Activated T-cell treated with anti-CD3 and anti-CD28 coated beads, Interleukin-2, amount 50 U/mL, for 4 hours (primary cell): Measurements from ENCODE around the gene CHD6. TPM values are rescaled to one million over a fixed set of nuclear protein-coding genes. Genes with fewer than 3 reads are reported as not detected.

ENCODE experiments used
- ATAC-seq, 2 donors: fragments of 200-7000 bp; cut with Tn5 transposase; one replicate each; pipeline ENCODE4 v1.10.0; 2021
- DNase-seq: peaks from one replicate; pipeline ENCODE4 v3.0.0-alpha.2; 2020
- H3K27me3 Mint-ChIP-seq: one replicate; pipeline ENCODE4 v1.8.0; 2021; ENCODE audit warnings: low read depth, mixed read lengths
- H3K36me3 Mint-ChIP-seq: one replicate; pipeline ENCODE4 v1.8.0; 2022; ENCODE audit warnings: mixed read lengths; ENCODE audit not compliant: insufficient read depth
- H3K4me1 Mint-ChIP-seq: one replicate; pipeline ENCODE4 v1.8.0; 2021; ENCODE audit warnings: low read depth, mixed read lengths
- H3K4me3 Mint-ChIP-seq: one replicate; pipeline ENCODE4 v1.8.0; 2021; ENCODE audit warnings: mild to moderate bottlenecking, moderate library complexity, mixed read lengths
- H3K9me3 Mint-ChIP-seq: one replicate; pipeline ENCODE4 v1.8.0; 2021; ENCODE audit warnings: mixed read lengths
- total RNA-seq, 3 donors: library from RNA; stranded (reverse); gene quantifications; one replicate each; pipeline ENCODE4 v1.2.1, GENCODE V29; 2021

The CHD6 gene
- total RNA-seq, 3 donors from 2014 or later: 13.7 to 15.8 (median 15.5) TPM

DNA sequence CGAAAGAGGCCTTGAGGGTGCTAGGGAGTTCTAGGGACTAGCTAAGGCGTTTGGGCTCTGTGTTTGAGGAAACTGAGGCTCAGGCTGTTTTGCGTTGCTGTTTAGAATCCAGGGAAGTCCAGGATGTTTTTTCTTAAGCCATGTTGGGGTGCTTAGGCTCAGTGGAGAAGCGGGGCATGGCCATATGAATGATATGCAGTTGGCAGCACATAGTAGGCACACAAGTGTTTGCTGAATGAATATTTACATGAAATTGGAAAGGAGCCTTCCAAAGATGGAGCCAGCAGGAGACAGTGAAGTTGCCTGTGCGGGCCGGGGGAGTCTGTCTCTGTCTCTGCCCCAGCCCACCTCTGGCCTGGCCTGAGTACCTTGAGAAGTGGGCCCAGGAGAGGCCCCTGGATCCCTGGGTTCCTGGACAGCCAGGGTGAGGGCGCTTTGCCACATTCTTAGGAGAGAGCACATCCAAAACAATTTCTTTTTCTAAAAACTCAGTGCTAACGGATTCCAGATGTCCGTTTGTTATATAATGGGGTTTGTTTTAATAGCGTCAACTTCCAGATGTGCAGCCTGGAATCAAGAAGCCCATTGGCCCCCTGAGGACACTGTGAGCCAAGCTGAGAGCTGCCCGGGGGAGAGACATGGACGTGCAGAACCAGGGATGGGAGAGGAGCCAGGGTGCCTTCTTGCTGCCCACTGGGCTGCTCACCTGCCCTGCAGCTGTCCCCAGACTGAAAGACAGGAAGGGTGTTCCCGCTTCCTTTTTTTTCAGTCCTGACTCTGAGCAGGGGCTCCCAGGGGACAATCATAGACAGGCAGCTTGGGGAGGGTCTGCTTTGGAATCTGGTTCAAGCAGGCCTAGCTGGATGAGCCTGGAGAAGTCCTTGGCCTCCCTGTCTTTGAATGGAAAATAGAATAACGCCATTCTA, 231.4 kb downstream of the CHD6 start:
- no peaks in the 10 kb centered on the region for H3K9me3 Mint-ChIP-seq
- no peak overlapping the region for H3K4me3 Mint-ChIP-seq
- no peak for ATAC-seq
- H3K27me3 Mint-ChIP-seq: peaks cover 2% of the 10 kb centered on the region
- no peaks in the 10 kb centered on the region for H3K36me3 Mint-ChIP-seq
- DNase-seq: no peak
- H3K4me1 Mint-ChIP-seq: no peaks in the 10 kb centered on the region

DNA sequence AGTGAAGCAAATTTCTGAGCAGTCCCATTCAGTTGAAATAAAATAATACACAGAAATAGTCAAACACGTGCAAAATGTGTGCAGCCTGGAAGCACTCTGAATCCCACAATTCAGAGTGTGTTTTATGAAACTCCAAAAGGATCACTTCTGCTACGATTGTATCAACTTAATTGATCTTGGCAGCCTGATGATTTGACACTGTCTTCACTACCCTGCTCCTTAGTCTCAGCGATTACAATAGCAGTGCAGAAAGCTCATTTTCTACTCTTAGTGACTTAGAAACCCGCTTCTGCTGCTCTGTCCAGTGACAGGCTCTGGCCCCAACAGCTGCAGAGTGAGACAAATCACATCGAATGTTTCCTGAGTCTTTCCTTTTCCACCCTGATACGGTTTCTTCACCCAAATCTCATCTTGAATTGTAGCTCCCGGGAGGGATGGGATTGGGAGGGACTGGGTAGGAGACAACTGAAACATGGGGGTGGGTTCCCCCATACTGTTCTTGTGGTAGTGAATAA, 235.3 kb downstream of the CHD6 start:
- H3K4me3 Mint-ChIP-seq: no peak overlapping the region
- ATAC-seq (no peak), DNase-seq (no peak)
- no peaks in the 10 kb centered on the region for H3K4me1 Mint-ChIP-seq
- no peaks in the 10 kb centered on the region for H3K36me3 Mint-ChIP-seq
- no peaks in the 10 kb centered on the region for H3K9me3 Mint-ChIP-seq
- peaks cover 16% of the 10 kb centered on the region for H3K27me3 Mint-ChIP-seq

DNA sequence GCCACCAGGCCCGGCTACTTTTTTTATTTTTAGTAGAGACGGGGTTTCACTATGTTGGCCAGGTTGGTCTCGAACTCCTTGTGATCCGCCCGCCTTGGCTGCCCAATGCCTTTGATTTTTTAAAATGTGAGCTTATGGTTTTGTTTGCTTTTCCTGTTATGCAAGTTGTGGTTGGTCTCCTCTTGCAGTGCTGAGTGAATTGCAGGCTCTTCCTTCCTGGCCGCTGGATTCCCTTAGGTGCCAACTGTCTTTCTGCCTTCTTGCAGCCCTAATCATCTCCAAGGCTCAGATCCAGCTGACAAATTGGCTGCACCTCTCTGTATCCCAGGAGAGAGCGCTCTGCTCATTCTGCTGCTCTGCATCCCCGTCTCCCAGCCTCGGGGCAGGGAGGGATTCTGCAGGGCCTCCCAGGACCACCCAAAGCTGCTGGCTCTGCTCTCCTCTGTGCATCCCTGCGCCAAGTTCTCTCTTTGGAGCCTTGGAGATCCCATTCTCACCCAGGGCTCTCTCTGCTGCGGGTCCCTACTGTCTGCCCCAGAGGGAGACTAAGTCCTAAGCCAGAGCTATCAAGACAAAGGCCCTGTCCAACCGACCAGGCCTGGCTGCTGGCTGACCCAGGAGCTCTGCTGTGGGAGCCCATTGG, 237.5 kb downstream of the CHD6 start:
- H3K4me1 Mint-ChIP-seq: no peaks in the 10 kb centered on the region
- ATAC-seq (no peak), DNase-seq (no peak)
- H3K9me3 Mint-ChIP-seq: no peaks in the 10 kb centered on the region
- no peaks in the 10 kb centered on the region for H3K36me3 Mint-ChIP-seq
- peaks cover 36% of the 10 kb centered on the region for H3K27me3 Mint-ChIP-seq
- no peak overlapping the region for H3K4me3 Mint-ChIP-seq

DNA sequence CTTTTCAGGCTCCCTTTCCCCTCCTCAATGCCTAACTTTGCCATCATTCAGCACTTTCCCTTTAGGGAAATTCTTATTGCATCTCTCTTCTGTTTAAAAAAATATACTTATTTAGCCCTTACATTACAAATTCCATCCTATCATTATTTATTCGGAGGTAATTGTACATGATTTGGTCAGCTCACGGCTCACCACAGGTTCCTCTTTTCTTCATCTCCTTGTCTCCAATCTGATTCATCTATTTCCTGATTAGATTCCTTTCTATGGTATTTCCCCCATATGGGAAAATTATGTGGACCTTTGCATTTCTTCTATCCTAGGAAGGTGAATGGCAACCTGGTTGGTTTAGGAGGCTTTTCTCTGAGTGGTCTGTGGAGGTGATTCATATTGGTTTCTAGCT, 238.6 kb downstream of the CHD6 start:
- ATAC-seq: no peak
- Mint-ChIP-seq H3K36me3 (no peaks in the 10 kb centered on the region), H3K4me1 (no peaks in the 10 kb centered on the region), H3K4me3 (no peak overlapping the region), H3K27me3 (peaks cover 41% of the 10 kb centered on the region), H3K9me3 (no peaks in the 10 kb centered on the region)
- no peak for DNase-seq

DNA sequence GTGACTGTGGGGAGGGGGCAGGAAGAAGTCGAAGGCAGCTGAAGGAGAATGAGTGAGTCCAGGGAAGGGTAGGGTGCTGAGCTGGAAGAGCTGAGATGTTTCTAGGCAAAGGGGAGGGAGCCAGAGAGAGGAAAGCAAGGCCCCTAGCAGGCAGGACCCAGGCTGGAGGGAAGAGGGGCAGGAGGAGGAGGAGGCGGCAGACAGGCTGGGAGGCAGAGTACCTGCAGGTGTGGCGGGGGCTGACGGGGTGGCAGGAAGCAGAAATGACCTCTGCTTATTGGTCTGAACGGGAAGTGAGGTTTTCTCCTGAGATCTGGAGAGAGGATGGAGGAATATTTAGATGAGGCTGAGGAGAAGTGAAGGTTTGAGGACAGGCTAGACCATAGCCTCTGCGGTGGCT, 240.9 kb downstream of the CHD6 start:
- no peaks in the 10 kb centered on the region for H3K36me3 Mint-ChIP-seq
- H3K27me3 Mint-ChIP-seq: peaks cover 43% of the 10 kb centered on the region
- no peak overlapping the region for H3K4me3 Mint-ChIP-seq
- no peaks in the 10 kb centered on the region for H3K9me3 Mint-ChIP-seq
- no peak for ATAC-seq
- no peak for DNase-seq
- H3K4me1 Mint-ChIP-seq: no peaks in the 10 kb centered on the region

DNA sequence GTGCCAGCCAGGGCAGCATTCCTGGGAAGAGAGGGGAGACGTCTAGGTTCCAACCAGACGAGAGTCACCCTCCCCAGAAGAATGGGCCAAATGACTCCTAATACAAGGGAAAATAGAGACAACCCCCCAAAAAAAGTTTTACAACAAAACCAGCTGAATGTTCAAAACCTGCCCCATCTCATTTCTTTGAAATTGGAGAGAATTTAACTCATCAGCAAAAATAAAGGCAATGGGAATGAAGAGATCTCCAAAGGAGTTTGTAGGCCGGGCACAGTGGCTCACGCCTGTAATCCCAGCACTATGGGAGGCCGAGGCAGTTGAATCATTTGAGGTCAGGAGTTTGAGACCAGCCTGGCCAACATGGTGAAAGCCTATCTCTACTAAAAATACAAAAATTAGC, 241.8 kb downstream of the CHD6 start:
- no peak for ATAC-seq
- no peak for DNase-seq
- no peaks in the 10 kb centered on the region for H3K36me3 Mint-ChIP-seq
- H3K27me3 Mint-ChIP-seq: peaks cover 43% of the 10 kb centered on the region
- peaks cover 2% of the 10 kb centered on the region for H3K9me3 Mint-ChIP-seq
- no peak overlapping the region for H3K4me3 Mint-ChIP-seq
- no peaks in the 10 kb centered on the region for H3K4me1 Mint-ChIP-seq

DNA sequence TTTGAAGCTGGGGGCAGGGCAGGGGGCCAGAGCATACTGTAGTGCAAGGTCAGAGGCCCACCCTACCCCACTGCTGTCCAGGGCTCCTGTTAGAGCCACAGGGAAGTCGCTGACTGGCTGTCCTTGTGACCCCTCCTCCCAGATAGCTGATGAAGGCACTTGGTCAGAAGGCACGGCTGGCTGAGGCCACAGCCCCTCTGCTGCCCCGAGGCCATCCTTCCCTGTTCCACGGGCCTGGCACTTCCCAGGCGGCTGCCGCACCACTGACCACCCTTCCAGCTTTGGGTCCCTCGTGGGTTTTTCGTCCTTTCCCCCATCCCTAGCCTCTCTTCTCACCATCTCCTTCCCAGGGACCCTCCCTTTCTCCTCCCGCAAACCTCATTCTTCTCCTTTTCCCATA, 242.3 kb downstream of the CHD6 start:
- H3K27me3 Mint-ChIP-seq: peaks cover 41% of the 10 kb centered on the region
- peaks cover 6% of the 10 kb centered on the region for H3K9me3 Mint-ChIP-seq
- no peak overlapping the region for H3K4me3 Mint-ChIP-seq
- H3K4me1 Mint-ChIP-seq: no peaks in the 10 kb centered on the region
- DNase-seq: no peak
- ATAC-seq: no peak
- no peaks in the 10 kb centered on the region for H3K36me3 Mint-ChIP-seq

DNA sequence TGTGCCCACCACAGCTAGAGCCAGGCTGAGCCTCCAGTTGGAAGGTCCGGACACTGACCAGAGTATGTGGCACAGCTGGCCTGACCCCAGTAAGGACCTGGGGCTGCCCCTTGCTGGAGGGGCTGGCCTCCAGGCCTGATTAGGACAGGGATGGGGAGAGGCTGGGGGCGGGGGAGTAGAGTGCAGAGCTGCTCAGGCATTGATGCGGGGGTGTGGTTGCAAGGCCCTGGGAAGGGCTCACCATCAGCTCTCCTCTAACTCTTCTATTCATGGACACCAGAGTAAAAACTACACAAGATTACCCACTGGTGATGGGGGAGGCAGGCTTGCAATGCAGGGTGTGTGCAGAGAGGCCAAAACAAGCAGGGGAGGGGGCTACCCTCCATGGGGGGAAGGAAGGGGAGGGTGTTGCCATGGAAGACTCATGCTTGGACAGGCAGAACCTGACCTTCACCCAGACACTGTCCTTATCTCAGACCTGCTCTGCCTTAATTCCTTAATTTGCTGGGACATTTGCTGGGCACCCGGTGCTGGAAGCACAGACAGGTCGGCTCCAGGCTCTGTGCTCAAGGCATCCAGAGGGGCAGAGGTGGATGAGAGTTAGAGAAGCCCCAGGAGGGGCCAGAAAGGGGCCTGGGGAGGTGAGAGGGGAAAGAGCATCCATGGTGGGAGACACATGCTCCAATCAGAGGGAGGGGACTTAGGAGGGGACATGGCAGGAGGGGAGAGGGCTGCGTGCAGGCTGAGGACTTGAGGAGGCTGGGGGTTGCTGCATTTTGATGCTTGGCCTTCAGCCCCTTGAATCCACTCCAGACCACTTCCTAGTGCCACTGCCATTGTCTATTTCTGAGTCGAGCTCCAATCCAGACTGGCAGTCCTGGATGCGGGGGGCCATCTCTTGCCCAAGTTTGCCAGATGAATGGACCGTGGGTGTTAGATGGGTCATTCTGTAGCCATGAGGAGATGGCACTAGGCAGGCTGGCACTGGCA, 244.0 kb downstream of the CHD6 start:
- Mint-ChIP-seq H3K36me3 (no peaks in the 10 kb centered on the region), H3K9me3 (peaks cover 6% of the 10 kb centered on the region), H3K4me1 (no peaks in the 10 kb centered on the region), H3K4me3 (no peak overlapping the region), H3K27me3 (peaks cover 43% of the 10 kb centered on the region)
- ATAC-seq (no peak), DNase-seq (no peak)

DNA sequence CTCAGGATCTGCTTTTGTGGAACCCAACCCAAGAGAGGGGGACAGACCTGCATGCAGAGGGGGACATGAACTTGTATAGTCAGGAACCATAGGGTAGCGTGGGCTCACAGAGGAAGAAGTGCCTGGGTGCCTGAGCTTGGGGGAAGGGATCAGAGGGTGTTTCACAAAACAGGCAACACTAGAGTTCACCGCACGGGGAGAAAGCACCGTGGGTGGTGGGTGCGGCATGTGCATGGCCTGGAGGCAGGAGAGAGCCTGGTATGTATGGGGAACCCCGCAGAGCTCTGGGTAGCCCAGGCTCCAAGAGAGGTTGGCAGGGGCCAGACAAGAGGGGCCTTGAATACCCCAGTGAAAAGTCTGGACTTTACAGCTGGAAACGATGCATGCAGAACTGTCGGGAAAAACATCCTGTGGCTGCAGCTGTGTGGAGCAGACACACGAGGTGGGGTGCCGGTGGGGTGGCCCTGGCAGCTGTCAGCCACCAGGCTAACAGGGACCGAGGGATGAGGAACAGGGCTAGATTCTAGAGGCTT, 244.9 kb downstream of the CHD6 start:
- no peak overlapping the region for H3K4me3 Mint-ChIP-seq

DNA sequence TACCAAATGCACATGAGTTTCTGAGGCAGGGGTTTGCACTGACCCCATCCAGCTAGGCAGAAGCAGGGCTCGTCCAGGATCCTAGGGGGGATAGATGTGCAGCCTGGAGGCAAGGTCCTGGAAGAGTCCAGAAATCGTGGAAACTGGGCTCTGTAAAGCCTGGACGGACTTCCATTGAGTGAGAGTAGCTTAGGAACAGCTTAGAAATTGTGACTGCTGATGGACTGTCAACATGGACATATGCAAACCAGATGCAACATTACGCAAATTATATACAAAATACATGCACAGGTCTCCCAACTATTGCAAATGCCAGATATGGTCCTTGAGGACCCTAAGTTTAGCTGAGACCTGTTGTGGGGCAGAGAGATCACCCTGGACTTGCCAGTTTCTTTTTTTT, 246.8 kb downstream of the CHD6 start:
- DNase-seq (no peak), ATAC-seq (no peak)
- Mint-ChIP-seq H3K9me3 (peaks cover 6% of the 10 kb centered on the region), H3K27me3 (peaks cover 41% of the 10 kb centered on the region), H3K36me3 (no peaks in the 10 kb centered on the region), H3K4me3 (no peak overlapping the region), H3K4me1 (peaks cover 6% of the 10 kb centered on the region)

More for the DNA sequence above, 244.9 kb downstream of the CHD6 start:
- DNase-seq: no peak
- Mint-ChIP-seq H3K9me3 (peaks cover 6% of the 10 kb centered on the region), H3K36me3 (no peaks in the 10 kb centered on the region), H3K27me3 (peaks cover 45% of the 10 kb centered on the region), H3K4me1 (no peaks in the 10 kb centered on the region)
- no peak for ATAC-seq

DNA sequence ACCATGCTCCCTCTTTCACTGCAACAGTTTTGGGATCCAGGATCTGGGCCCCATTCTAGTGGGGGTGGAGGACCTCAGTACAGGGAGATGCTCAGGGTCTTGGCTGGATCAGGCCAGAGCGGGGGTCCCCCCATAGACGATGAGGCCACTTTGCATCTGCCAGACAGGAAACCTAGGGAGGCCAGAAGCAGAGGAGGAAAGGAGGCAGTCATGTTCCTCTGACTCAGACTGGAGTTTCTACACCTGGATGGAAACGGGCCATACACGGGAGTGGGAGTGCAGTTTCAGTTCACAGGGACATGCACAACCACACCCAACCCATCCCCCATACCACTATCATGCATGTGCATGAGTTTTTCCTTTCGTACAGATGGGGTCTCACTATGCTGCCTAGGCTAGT, 248.0 kb downstream of the CHD6 start:
- Mint-ChIP-seq H3K36me3 (no peaks in the 10 kb centered on the region), H3K4me1 (peaks cover 6% of the 10 kb centered on the region), H3K4me3 (no peak overlapping the region), H3K27me3 (peaks cover 37% of the 10 kb centered on the region), H3K9me3 (peaks cover 6% of the 10 kb centered on the region)
- no peak for DNase-seq
- ATAC-seq: no peak

DNA sequence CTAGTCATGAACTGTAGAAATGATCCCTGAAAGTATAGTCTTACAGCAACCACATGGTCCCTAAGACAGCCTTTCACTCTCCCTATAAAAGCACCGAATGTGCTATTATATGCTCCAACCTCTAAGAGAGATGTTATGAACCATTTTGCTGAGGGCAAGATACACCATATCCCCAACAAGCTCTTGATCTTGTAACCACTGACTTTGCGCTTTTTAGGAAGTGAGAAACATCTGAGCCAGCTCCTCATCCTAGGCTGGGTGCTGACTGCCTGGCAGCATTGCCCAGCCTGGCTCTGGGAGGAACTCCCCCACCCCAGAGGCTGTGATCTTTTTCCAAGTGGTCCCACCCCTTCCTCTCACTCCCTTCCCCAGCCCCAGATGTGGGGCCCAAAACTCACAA, 248.5 kb downstream of the CHD6 start:
- no peak overlapping the region for H3K4me3 Mint-ChIP-seq
- ATAC-seq: no peak

DNA sequence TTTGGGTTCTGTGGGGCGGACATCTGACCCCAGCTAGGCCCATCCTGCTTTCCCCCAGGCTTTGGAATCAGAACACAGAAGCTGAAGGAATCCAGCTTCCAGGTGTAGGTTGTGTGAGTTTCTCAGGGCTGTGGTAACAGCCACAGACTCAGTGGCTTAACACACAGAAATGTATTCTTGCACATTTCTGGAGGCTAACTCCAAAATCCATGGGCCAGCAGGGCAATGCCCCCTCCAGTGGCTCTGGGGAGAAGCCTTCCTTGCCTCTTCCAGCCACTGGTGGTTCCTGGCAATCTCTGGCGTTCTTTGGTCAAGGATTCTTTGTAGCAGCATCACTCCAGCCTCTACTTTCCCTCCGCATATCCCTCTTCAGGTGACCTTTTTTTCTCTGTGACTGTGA, 250.2 kb downstream of the CHD6 start:
- no peak overlapping the region for H3K4me3 Mint-ChIP-seq
- peaks cover 6% of the 10 kb centered on the region for H3K4me1 Mint-ChIP-seq
- peaks cover 39% of the 10 kb centered on the region for H3K27me3 Mint-ChIP-seq
- DNase-seq (no peak), ATAC-seq (no peak)
- no peaks in the 10 kb centered on the region for H3K36me3 Mint-ChIP-seq
- peaks cover 6% of the 10 kb centered on the region for H3K9me3 Mint-ChIP-seq

More for the DNA sequence above, 248.5 kb downstream of the CHD6 start:
- no peak for DNase-seq
- Mint-ChIP-seq H3K9me3 (peaks cover 6% of the 10 kb centered on the region), H3K4me1 (peaks cover 6% of the 10 kb centered on the region), H3K36me3 (no peaks in the 10 kb centered on the region), H3K27me3 (peaks cover 41% of the 10 kb centered on the region)

DNA sequence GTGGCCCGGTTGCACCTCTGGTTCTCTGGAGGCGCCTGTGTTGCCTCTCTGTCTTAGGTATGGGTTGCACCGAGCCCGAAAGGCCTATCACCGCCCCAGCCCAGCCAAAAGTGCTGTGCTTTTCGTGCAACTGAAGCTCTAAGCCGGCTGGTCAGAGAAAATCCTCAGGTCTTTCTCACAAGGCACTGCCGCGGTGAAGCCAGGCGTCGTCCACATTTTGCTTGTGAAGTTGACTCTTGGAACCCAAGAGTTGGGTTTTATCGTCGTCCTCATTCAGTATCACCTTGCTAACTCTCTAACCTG, 250.8 kb downstream of the CHD6 start:
- Mint-ChIP-seq H3K36me3 (no peaks in the 10 kb centered on the region), H3K4me3 (peak overlapping the region; percentile 33), H3K4me1 (peaks cover 6% of the 10 kb centered on the region), H3K9me3 (peaks cover 6% of the 10 kb centered on the region), H3K27me3 (peaks cover 38% of the 10 kb centered on the region)
- ATAC-seq: no peak
- DNase-seq: no peak
